Ovary (tissue), 3 donors: Measurements from ENCODE around the gene MED31.

Experiments
- EP300 ChIP-seq: sonication (generic); formaldehyde crosslinking; IDR thresholded peaks from one replicate; pipeline ENCODE4 v1.6.1; 2017; ENCODE audit warnings: antibody characterized with exemption
- TF ChIP-seq, protein P1 (sequence below), 3 donors: fragments of 450-650 bp in 2 of 3; fragments of 200-600 bp in 1 of 3; IDR thresholded peaks; one replicate each; pipeline versions ENCODE4 v1.5.1 to v1.8.0; 2016 to 2022; ENCODE audit warnings: antibody characterized with exemption in 3 of 3, mild to moderate bottlenecking in 1 of 3
- donor health status: DM: no; HTN: no; CAD: no.

DNA sequence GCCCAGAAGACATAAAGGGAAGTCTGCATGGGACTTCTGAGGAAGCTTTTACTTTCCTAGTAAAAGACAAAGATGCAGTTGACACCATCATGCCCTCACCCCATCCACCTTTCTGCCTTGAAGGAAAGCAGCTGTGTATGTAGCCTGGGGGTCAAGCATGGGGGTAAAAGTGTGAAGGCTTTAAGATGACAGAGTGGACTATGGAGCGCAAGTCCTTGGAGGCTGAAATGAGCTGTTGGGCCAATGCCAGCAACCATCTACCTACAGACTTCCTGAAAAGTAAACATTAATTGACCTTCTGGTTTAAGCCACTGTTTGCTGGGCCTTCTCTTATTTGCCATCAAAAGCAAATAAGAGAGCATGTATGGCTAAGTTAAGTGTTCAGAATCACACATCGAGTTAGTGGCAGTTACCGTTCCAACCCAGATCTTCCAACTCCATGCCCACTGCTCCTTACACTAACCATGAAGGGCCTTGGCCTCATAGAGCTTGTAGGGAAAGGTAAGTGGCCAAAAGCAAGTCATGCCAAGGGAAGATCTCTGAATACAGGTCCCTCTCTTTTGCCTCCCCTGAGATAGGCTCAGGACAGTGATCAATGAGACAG is 31.8 kb upstream of the MED31 start:
- no peak for TF ChIP-seq EP300
- TF ChIP-seq, protein P1, sequence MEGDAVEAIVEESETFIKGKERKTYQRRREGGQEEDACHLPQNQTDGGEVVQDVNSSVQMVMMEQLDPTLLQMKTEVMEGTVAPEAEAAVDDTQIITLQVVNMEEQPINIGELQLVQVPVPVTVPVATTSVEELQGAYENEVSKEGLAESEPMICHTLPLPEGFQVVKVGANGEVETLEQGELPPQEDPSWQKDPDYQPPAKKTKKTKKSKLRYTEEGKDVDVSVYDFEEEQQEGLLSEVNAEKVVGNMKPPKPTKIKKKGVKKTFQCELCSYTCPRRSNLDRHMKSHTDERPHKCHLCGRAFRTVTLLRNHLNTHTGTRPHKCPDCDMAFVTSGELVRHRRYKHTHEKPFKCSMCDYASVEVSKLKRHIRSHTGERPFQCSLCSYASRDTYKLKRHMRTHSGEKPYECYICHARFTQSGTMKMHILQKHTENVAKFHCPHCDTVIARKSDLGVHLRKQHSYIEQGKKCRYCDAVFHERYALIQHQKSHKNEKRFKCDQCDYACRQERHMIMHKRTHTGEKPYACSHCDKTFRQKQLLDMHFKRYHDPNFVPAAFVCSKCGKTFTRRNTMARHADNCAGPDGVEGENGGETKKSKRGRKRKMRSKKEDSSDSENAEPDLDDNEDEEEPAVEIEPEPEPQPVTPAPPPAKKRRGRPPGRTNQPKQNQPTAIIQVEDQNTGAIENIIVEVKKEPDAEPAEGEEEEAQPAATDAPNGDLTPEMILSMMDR (IDR thresholded peaks at IDR 0.05): no peak
